ENCODE data around the gene GTF2F1. TPM values are rescaled to one million over a fixed set of nuclear protein-coding genes. Genes with fewer than 3 reads are reported as not detected.
A peak's percentile ranks its signal among the peaks of the same experiment; 100 is the strongest.

GTF2F1 gene
- total and polyA plus RNA-seq, 4 donors, result 7.4 to 24.4 (median 16.8) TPM

DNA sequence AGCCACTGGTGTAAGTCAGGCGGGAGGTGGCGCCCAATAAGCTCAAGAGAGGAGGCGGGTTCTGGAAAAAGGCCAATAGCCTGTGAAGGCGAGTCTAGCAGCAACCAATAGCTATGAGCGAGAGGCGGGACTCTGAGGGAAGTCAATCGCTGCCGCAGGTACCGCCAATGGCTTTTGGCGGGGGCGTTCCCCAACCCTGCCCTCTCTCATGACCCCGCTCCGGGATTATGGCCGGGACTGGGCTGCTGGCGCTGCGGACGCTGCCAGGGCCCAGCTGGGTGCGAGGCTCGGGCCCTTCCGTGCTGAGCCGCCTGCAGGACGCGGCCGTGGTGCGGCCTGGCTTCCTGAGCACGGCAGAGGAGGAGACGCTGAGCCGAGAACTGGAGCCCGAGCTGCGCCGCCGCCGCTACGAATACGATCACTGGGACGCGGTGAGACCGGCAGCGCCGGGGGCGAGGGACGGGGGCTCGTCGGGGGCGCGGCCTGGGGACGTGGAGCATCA, 20.3 kb downstream of the GTF2F1 start, which contains the start of gene ALKBH7 (continued):
- TF ChIP-seq, protein P1, sequence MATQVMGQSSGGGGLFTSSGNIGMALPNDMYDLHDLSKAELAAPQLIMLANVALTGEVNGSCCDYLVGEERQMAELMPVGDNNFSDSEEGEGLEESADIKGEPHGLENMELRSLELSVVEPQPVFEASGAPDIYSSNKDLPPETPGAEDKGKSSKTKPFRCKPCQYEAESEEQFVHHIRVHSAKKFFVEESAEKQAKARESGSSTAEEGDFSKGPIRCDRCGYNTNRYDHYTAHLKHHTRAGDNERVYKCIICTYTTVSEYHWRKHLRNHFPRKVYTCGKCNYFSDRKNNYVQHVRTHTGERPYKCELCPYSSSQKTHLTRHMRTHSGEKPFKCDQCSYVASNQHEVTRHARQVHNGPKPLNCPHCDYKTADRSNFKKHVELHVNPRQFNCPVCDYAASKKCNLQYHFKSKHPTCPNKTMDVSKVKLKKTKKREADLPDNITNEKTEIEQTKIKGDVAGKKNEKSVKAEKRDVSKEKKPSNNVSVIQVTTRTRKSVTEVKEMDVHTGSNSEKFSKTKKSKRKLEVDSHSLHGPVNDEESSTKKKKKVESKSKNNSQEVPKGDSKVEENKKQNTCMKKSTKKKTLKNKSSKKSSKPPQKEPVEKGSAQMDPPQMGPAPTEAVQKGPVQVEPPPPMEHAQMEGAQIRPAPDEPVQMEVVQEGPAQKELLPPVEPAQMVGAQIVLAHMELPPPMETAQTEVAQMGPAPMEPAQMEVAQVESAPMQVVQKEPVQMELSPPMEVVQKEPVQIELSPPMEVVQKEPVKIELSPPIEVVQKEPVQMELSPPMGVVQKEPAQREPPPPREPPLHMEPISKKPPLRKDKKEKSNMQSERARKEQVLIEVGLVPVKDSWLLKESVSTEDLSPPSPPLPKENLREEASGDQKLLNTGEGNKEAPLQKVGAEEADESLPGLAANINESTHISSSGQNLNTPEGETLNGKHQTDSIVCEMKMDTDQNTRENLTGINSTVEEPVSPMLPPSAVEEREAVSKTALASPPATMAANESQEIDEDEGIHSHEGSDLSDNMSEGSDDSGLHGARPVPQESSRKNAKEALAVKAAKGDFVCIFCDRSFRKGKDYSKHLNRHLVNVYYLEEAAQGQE (IDR thresholded peaks at IDR 0.05), result peak; percentile 12
- TF ChIP-seq NR2F2 (IDR thresholded peaks at IDR 0.05), result peak; percentile 87
- no peak for TF ChIP-seq FOXA1 (IDR thresholded peaks at IDR 0.05)
- TF ChIP-seq EGR1 (IDR thresholded peaks at IDR 0.05; ENCODE audit: low read depth in 2 of 2), result peak; percentile 82 to 87
- TF ChIP-seq YY1 (IDR thresholded peaks at IDR 0.05), result peak; percentile 79
- peak in 1 of 2 donors; percentile 56 for TF ChIP-seq JUND (IDR thresholded peaks at IDR 0.05)
- TF ChIP-seq HNF4A (conservative IDR thresholded peaks at IDR 0.05), result peak in 1 of 2 donors; percentile 37
- no peak for TF ChIP-seq RAD21 (IDR thresholded peaks at IDR 0.05)
- peak in 1 of 2 donors; percentile 56 for TF ChIP-seq GABPA (IDR thresholded peaks at IDR 0.05 in 1 of 2, conservative IDR thresholded peaks at IDR 0.05 in 1 of 2)

DNA sequence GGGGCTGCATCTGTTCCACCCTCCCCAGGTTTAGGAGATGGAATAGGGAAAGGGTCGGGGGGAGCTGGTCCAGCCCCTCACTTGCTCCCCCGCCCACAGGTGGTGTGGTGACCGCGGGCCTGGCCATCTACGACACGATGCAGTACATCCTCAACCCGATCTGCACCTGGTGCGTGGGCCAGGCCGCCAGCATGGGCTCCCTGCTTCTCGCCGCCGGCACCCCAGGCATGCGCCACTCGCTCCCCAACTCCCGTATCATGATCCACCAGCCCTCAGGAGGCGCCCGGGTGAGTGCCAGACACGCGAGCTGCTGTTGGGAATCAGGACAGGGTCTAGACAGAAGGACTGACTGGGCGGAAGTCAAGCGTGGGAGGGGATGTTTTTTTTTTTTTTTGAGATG, 28.6 kb downstream of the GTF2F1 start:
- WGBS, result 98% methylated on average over 21 of the region's 21 CpGs

More for the DNA sequence above, 28.6 kb downstream of the GTF2F1 start:
- H3K9me3 ChIP-seq (ENCODE audit: control insufficient read depth in 4 of 4, low read length in 3 of 4), result no peaks in the 10 kb centered on the region
- peaks cover 0 to 11% (median 5%) of the 10 kb centered on the region in 4 donors for H3K4me1 ChIP-seq (ENCODE audit: control insufficient read depth in 4 of 4, insufficient read depth in 4 of 4, low read length in 3 of 4)
- no peak overlapping the region for H3K4me3 ChIP-seq (ENCODE audit: low read depth in 1 of 3, low read length in 3 of 3)
- no peak overlapping the region for H3K9ac ChIP-seq (ENCODE audit: low read depth in 1 of 2, low read length in 2 of 2)
- H3K36me3 ChIP-seq (ENCODE audit: control insufficient read depth in 4 of 4, insufficient read depth in 3 of 4, low read depth in 1 of 4, low read length in 3 of 4), result peaks cover 8 to 29% (median 19%) of the 10 kb centered on the region in 4 donors
- no peak overlapping the region for H3K27ac ChIP-seq (ENCODE audit: low read depth in 1 of 2, low read length in 2 of 2)
- DNase-seq (ENCODE audit: low spot score), result no peak
- H3K27me3 ChIP-seq (ENCODE audit: control insufficient read depth in 4 of 4, insufficient read depth in 4 of 4, low read length in 3 of 4), result no peaks in the 10 kb centered on the region
- TF ChIP-seq, protein P2, sequence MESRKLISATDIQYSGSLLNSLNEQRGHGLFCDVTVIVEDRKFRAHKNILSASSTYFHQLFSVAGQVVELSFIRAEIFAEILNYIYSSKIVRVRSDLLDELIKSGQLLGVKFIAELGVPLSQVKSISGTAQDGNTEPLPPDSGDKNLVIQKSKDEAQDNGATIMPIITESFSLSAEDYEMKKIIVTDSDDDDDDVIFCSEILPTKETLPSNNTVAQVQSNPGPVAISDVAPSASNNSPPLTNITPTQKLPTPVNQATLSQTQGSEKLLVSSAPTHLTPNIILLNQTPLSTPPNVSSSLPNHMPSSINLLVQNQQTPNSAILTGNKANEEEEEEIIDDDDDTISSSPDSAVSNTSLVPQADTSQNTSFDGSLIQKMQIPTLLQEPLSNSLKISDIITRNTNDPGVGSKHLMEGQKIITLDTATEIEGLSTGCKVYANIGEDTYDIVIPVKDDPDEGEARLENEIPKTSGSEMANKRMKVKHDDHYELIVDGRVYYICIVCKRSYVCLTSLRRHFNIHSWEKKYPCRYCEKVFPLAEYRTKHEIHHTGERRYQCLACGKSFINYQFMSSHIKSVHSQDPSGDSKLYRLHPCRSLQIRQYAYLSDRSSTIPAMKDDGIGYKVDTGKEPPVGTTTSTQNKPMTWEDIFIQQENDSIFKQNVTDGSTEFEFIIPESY (IDR thresholded peaks at IDR 0.05), result no peak
- TF ChIP-seq NR2F2 (IDR thresholded peaks at IDR 0.05) (no peak), TAF1 (conservative IDR thresholded peaks at IDR 0.05) (no peak), GABPA (IDR thresholded peaks at IDR 0.05 in 1 of 2, conservative IDR thresholded peaks at IDR 0.05 in 1 of 2) (no peak), RXRA (IDR thresholded peaks at IDR 0.05) (no peak), RAD21 (IDR thresholded peaks at IDR 0.05) (no peak), SP1 (IDR thresholded peaks at IDR 0.05) (no peak), HNF4A (conservative IDR thresholded peaks at IDR 0.05) (no peak), FOXA1 (IDR thresholded peaks at IDR 0.05) (no peak), YY1 (IDR thresholded peaks at IDR 0.05) (no peak), HNF4G (IDR thresholded peaks at IDR 0.05) (no peak), EGR1 (IDR thresholded peaks at IDR 0.05; ENCODE audit: low read depth in 2 of 2) (no peak), JUND (IDR thresholded peaks at IDR 0.05) (no peak), FOXA2 (IDR thresholded peaks at IDR 0.05) (no peak)
- TF ChIP-seq, protein P3, sequence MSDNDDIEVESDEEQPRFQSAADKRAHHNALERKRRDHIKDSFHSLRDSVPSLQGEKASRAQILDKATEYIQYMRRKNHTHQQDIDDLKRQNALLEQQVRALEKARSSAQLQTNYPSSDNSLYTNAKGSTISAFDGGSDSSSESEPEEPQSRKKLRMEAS (IDR thresholded peaks at IDR 0.05), result no peak
- TF ChIP-seq, protein P4, sequence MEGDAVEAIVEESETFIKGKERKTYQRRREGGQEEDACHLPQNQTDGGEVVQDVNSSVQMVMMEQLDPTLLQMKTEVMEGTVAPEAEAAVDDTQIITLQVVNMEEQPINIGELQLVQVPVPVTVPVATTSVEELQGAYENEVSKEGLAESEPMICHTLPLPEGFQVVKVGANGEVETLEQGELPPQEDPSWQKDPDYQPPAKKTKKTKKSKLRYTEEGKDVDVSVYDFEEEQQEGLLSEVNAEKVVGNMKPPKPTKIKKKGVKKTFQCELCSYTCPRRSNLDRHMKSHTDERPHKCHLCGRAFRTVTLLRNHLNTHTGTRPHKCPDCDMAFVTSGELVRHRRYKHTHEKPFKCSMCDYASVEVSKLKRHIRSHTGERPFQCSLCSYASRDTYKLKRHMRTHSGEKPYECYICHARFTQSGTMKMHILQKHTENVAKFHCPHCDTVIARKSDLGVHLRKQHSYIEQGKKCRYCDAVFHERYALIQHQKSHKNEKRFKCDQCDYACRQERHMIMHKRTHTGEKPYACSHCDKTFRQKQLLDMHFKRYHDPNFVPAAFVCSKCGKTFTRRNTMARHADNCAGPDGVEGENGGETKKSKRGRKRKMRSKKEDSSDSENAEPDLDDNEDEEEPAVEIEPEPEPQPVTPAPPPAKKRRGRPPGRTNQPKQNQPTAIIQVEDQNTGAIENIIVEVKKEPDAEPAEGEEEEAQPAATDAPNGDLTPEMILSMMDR (IDR thresholded peaks at IDR 0.05; ENCODE audit: low read depth, low read length, missing input control), result no peak
- TF ChIP-seq, protein P1 (IDR thresholded peaks at IDR 0.05), result no peak
- TF ChIP-seq, protein P5, sequence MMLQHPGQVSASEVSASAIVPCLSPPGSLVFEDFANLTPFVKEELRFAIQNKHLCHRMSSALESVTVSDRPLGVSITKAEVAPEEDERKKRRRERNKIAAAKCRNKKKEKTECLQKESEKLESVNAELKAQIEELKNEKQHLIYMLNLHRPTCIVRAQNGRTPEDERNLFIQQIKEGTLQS (IDR thresholded peaks at IDR 0.05), result no peak

Data from liver (tissue), 9 donors.